NCI-H1105 treated with DMSO at 0.1 percent for 48 hours (cell line): ENCODE data around the gene TRIM33.
"Not testable (repeated sequence)": the region's sequence is repeated elsewhere in the genome, so short reads cannot be mapped to it uniquely, and the experiment has no call there.

Experiments
- DNase-seq: peaks from one replicate; lab custom pipeline; 2025; lab: John Stamatoyannopoulos, UW

Gene TRIM33

DNA sequence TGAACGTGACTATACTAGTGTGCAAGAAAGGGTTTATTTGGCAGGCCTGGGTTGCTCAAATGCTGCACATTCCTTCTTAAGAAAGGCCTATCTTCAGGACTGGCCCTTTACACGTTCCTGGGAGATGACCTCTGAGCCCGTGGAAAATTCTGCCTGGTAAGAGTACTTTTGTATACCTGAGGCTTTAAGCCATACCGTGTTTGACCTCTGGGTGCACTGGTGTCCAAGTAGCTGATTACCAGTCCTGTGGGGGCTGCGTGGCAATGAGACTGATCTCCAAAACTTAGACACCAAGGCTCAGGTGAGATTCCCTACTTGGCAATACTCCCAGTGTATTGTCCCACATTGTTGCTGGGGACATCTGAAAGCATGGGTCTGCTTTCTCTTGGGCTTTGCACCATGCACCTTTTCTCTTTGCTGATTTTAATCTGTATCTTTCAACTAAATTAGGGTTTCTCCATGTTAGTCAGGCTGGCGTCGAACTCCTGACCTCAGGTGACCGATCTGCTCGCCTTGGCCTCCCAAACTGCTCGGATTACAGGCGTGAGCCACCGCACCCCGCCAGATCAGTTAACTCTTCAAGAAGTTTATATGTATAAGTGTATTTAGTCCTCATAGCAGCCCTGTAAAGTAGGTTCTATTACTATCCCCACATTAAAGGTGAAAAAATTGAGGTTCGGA lies 44.5 kb downstream of the TRIM33 start:
- DNase-seq, result no peak

GRCh38 chr1:114462963-114463362 lies 48.0 kb downstream of the TRIM33 start:
- DNase-seq, result no peak

DNA sequence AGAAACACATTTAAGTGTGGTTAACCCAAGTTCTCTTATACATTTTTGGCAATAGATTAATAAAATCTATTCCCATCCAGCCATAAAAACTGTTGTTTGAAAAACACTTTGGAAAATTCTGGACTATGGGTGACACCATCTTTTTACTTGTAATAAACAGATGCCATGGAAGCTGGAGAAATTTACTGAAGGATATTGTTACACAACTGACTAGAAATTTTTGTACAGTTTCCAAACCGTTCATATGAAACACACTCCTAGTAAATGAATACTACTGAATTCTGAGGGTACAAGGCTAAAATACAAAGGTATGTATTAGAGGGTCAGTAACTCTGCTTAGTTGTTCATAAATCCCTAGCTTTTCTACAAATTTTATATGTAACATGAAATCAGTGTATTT lies 48.7 kb downstream of the TRIM33 start:
- no peak for DNase-seq

DNA sequence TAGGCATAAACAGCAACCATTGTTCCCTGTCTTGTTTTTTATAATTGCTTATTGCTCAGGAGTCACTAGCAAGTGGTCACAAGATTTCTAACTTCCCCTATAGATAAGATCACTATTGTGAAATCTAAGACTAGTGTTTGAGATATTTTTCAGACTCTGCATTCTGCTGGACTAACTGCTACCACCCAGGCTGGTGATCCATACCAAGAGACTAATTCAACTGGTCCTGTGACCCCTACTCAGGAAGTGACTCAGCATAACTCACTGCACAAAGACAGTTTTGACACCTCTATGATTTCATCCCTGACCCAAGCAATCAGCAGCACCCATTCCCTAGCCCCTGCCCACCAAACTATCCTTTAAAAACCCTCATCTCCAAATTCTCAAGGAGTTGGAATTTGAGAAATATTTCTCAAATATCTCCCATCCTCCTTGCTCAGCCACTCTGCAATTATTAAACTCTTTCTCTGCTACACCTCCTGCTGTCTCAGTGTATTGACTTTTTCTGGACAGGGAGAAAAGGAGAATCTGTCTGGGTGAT lies 52.7 kb downstream of the TRIM33 start:
- no peak for DNase-seq

- no peak for DNase-seq
These were observed 53.2 kb downstream of the TRIM33 start for GRCh38 chr1:114457675-114458236.

GRCh38 chr1:114456586-114456985 lies 54.4 kb downstream of the TRIM33 start:
- no peak for DNase-seq

- DNase-seq, result no peak
These were observed 55.8 kb downstream of the TRIM33 start for GRCh38 chr1:114455102-114455785.

GRCh38 chr1:114454539-114454938 lies 56.5 kb downstream of the TRIM33 start:
- no peak for DNase-seq

GRCh38 chr1:114453361-114453784 lies 57.6 kb downstream of the TRIM33 start:
- DNase-seq, result no peak

DNA sequence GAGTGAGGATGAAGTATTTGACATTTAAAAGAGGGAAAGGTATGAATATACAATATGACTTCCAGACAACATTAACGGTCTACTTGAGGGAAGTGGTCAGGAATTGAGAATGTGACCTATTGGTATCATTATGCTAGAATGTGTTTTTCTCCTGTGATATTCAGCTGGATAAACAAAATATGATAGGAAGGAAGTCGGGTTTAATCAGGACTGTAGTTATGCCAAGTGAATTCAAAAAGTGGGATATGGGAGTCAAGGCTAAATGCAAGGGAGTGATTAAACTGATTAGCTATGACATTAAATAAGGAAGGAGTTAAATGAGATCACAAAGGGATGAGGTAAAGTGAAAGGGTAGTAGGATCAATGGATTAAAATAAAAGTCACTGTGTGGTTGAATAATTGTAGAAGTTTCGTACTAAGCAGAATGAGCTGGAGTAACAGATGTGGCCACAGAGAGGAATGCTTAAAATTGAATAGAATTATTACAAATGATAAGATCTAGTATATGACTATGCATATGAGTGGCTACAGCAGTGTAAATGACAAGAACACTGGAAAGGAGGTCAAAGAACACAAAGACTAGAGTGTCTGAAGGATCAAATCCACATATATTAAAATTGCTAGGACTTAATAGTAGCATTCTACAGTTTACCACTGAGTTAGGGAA lies 62.5 kb downstream of the TRIM33 start:
- no peak for DNase-seq

DNA sequence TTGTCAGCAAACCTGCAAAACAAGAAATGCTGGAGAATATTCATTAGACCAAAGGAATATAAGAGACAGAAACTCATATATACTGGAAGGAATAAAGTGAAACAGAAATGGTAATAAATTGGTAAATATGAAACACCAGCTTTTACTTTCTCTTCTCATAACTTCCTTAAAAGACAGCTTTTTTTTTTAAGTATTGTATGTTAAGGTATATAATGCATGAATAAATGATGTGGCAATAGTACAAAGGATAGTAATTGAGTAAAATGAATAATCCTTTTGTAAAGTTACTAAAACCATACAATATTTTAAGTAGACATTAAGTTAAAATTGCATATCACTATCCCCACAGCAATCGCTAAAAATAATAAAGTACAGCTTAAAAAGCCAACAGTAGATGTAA lies 64.8 kb downstream of the TRIM33 start:
- DNase-seq, result no peak

- not testable (repeated sequence) for DNase-seq
These were observed 67.8 kb downstream of the TRIM33 start for GRCh38 chr1:114443226-114443625.

- no peak for DNase-seq
These were observed 69.7 kb downstream of the TRIM33 start for GRCh38 chr1:114441332-114441731.

DNA sequence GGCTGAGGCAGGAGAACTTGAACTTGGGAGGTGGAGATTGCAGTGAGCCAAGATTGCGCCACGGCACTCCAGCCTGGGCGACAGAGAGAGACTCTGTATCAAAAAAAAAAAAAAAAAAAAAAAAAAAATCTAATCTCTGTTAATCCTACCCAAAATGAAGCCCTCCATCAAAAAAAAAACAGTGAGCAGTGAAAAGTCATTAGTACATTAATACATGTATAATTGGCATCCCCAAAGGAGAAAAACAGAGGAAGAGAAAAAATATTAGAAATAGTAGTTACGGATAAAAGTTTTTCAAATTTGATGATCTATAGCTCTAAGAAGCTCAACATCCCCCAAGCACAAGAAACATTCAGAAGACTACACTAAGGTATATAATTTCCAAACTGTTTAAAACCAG lies 71.6 kb downstream of the TRIM33 start:
- no peak for DNase-seq

- no peak for DNase-seq
These were observed 73.2 kb downstream of the TRIM33 start for GRCh38 chr1:114437812-114438211.

DNA sequence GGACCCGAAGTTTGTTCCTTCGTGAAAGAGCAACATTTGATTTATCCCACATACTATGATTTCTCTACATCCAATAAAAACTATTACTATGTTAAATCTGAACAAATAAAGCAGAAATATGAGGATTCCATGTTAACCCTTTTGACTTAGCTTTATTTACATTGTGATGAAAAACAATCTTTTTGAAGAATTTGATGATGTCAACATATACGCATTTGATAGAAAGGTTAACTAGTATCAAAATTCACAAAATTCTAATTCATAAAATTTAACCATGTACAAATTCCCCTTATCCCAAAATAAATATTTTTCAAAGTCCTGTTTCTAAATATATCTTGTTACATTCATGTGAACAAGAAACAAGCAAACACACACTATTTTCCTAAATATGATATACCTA lies 74.2 kb downstream of the TRIM33 start:
- no peak for DNase-seq

- DNase-seq, result no peak
These were observed 75.8 kb downstream of the TRIM33 start for GRCh38 chr1:114435088-114435715.

- DNase-seq, result no peak
These were observed 80.0 kb downstream of the TRIM33 start for GRCh38 chr1:114431026-114431425.

GRCh38 chr1:114428083-114428754 lies 82.8 kb downstream of the TRIM33 start:
- DNase-seq, result no peak

GRCh38 chr1:114427612-114428011 lies 83.4 kb downstream of the TRIM33 start:
- DNase-seq, result no peak

GRCh38 chr1:114423455-114423854 lies 87.5 kb downstream of the TRIM33 start:
- no peak for DNase-seq

DNA sequence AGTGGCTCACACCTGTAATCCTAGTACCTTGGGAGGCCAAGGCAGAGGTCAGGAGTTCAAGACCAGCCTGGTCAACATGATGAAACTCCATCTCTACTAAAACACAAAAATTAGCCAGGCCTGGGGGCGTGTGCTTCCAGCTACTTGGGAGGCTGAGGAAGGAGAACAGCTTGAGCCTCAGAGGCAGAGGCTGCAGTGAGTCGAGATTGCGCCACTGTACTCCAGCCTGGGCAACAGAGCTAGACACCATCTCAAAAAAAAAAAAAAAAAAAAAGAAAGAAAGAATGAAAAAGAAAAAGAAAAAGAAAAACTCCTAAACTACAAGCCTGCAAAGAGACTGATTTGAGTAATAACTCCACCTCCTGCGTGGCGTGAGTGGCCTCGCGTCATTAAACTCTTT lies 92.1 kb downstream of the TRIM33 start:
- DNase-seq, result not testable (repeated sequence)
